KMS-11 (cell line): Measurements from ENCODE around the gene DLL4.

Source experiments
- H2AFZ ChIP-seq: fragments of 200-600 bp; sonication (generic); 2 replicates; pipeline ENCODE4 v1.6.1; 2016; ENCODE audit warnings: antibody characterized with exemption, mixed run types, low read depth
- H3K27ac ChIP-seq: fragments of 200-600 bp; sonication (generic); 2 replicates; pipeline ENCODE4 v1.6.1; 2016; ENCODE audit warnings: mild to moderate bottlenecking, mixed run types
- H3K27me3 ChIP-seq: fragments of 200-600 bp; sonication (generic); 2 replicates; pipeline ENCODE4 v1.6.1; 2017; ENCODE audit warnings: mild to moderate bottlenecking, low read depth, mixed run types, moderate library complexity; ENCODE audit not compliant: insufficient read depth
- H3K36me3 ChIP-seq: fragments of 200-600 bp; sonication (generic); 2 replicates; pipeline ENCODE4 v1.6.1; 2017; ENCODE audit warnings: mild to moderate bottlenecking, mixed run types; ENCODE audit not compliant: insufficient read depth
- H3K4me1 ChIP-seq: fragments of 200-600 bp; sonication (generic); 2 replicates; pipeline ENCODE4 v1.6.1; 2016; ENCODE audit warnings: mild to moderate bottlenecking, low read depth, mixed run types; ENCODE audit not compliant: poor library complexity, severe bottlenecking
- H3K4me2 ChIP-seq: fragments of 200-600 bp; sonication (generic); 2 replicates; pipeline ENCODE4 v1.7.0; 2016; ENCODE audit warnings: mild to moderate bottlenecking, mixed run types
- H3K4me3 ChIP-seq: fragments of 200-600 bp; sonication (generic); IDR thresholded peaks from 2 replicates; pipeline ENCODE4 v1.6.1; 2017; ENCODE audit warnings: low read depth, low read length, mixed read lengths; ENCODE audit not compliant: insufficient read depth
- H3K79me2 ChIP-seq: fragments of 200-600 bp; sonication (generic); 2 replicates; pipeline ENCODE4 v1.6.1; 2016; ENCODE audit warnings: low read depth, mixed run types; ENCODE audit not compliant: insufficient read depth
- H3K9ac ChIP-seq: fragments of 200-600 bp; sonication (generic); 2 replicates; pipeline ENCODE4 v1.6.1; 2016; ENCODE audit warnings: mild to moderate bottlenecking, mixed run types
- H4K20me1 ChIP-seq: fragments of 200-600 bp; sonication (generic); 2 replicates; pipeline ENCODE4 v1.6.1; 2016; ENCODE audit warnings: mild to moderate bottlenecking, mixed run types; ENCODE audit not compliant: insufficient read depth
- TF ChIP-seq, protein P1 (sequence below): fragments of 200-600 bp; sonication (generic); conservative IDR thresholded peaks from 2 replicates; pipeline ENCODE4 v1.6.1; 2017; ENCODE audit warnings: low read depth, mild to moderate bottlenecking, antibody characterized with exemption, low read length, moderate library complexity, mixed read lengths

Gene DLL4

DNA sequence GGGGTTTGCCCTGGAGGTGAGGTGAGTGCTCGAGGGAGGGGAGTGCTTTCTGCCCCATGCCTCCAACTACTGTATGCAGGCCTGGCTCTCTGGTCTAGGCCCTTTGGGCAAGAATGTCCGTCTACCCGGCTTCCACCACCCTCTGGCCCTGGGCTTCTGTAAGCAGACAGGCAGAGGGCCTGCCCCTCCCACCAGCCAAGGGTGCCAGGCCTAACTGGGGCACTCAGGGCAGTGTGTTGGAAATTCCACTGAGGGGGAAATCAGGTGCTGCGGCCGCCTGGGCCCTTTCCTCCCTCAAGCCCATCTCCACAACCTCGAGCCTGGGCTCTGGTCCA is 9.4 kb downstream of the DLL4 start:
- TF ChIP-seq, protein P1, sequence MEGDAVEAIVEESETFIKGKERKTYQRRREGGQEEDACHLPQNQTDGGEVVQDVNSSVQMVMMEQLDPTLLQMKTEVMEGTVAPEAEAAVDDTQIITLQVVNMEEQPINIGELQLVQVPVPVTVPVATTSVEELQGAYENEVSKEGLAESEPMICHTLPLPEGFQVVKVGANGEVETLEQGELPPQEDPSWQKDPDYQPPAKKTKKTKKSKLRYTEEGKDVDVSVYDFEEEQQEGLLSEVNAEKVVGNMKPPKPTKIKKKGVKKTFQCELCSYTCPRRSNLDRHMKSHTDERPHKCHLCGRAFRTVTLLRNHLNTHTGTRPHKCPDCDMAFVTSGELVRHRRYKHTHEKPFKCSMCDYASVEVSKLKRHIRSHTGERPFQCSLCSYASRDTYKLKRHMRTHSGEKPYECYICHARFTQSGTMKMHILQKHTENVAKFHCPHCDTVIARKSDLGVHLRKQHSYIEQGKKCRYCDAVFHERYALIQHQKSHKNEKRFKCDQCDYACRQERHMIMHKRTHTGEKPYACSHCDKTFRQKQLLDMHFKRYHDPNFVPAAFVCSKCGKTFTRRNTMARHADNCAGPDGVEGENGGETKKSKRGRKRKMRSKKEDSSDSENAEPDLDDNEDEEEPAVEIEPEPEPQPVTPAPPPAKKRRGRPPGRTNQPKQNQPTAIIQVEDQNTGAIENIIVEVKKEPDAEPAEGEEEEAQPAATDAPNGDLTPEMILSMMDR = no peak; the same call in 1 of the 2 replicates
- Histone ChIP-seq H3K9ac (no peak overlapping the region), H3K4me2 (no peak overlapping the region), H3K27me3 (no peaks in the 10 kb centered on the region), H3K79me2 (no peaks in the 10 kb centered on the region), H3K36me3 (no peaks in the 10 kb centered on the region), H3K27ac (no peak overlapping the region), H3K4me3 (no peak overlapping the region), H2AFZ (no peak overlapping the region), H4K20me1 (no peaks in the 10 kb centered on the region), H3K4me1 (peaks cover 24% of the 10 kb centered on the region)

DNA sequence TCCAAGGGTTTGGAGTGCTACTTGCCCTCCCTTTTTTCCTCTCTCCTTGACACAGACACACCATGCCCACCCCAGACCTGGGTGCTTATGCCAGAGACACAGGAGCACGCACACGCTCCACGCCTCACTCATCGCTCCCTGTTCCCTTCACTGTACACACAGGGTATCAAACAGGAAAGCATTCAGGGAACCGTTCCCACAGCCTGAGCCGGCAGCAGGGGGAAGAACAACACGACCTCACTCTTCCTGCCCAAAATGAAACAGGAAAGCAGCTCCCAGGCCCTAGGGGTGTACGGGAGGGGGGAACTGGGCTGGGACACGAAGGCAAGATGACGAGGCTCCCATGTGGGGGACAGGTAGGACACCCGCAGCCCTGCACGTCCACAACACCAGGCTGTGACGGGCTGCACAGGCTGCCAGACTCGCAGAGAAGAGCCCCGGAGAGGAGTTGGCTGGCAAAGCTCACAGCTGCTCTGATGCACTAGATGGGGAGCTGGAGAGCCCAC is 11.2 kb downstream of the DLL4 start:
- TF ChIP-seq, protein P1 = no peak
- Histone ChIP-seq H4K20me1 (no peaks in the 10 kb centered on the region), H3K27ac (no peak overlapping the region), H3K27me3 (no peaks in the 10 kb centered on the region), H3K79me2 (no peaks in the 10 kb centered on the region), H3K36me3 (no peaks in the 10 kb centered on the region), H2AFZ (no peak overlapping the region), H3K9ac (no peak overlapping the region), H3K4me3 (no peak overlapping the region), H3K4me1 (peaks cover 24% of the 10 kb centered on the region), H3K4me2 (no peak overlapping the region)

DNA sequence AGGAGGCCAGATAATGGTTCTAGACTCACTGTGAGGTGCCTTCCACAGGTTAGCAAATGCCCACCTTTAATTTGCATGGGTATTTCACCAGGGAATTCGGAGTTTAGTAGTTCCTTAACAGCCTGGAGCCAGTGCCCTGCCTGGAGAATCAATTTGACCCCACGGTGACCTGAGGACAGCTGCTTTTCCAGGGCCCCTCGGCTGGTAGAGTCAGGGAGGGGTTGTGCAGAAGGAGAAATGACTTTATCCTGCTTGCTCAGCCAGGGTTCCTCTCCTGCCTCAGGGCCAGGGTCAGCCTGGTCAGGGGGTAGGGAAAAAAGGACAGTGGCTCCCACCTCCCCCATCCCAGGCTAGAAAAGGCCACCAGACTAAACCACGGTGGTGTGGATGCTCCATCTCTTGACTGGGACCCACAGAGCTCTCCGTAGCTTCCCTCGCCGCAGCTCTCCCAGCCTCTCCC is 12.0 kb downstream of the DLL4 start:
- H3K4me2 ChIP-seq = peak overlapping the region; percentile 45; the same call in 1 of the 2 replicates
- H3K36me3 ChIP-seq = no peaks in the 10 kb centered on the region
- H3K4me1 ChIP-seq = peaks cover 28% of the 10 kb centered on the region
- no peak overlapping the region for H3K27ac ChIP-seq
- no peak overlapping the region for H3K4me3 ChIP-seq
- H4K20me1 ChIP-seq = no peaks in the 10 kb centered on the region
- TF ChIP-seq, protein P1 = no peak
- H3K9ac ChIP-seq = peak overlapping the region; percentile 53; the same call in 1 of the 2 replicates
- peak overlapping the region; percentile 69 for H2AFZ ChIP-seq
- no peaks in the 10 kb centered on the region for H3K27me3 ChIP-seq
- no peaks in the 10 kb centered on the region for H3K79me2 ChIP-seq

GRCh38 chr15:40941528-40942336 is 12.6 kb downstream of the DLL4 start:
- Histone ChIP-seq H3K4me2 (peak overlapping the region; percentile 90), H3K9ac (peak overlapping the region; percentile 56; the same call in 1 of the 2 replicates), H3K36me3 (no peaks in the 10 kb centered on the region), H3K27ac (no peak overlapping the region), H3K4me3 (no peak overlapping the region), H2AFZ (peak overlapping the region; percentile 98), H4K20me1 (no peaks in the 10 kb centered on the region), H3K4me1 (peaks cover 30% of the 10 kb centered on the region), H3K27me3 (no peaks in the 10 kb centered on the region), H3K79me2 (no peaks in the 10 kb centered on the region)
- TF ChIP-seq, protein P1 = 0 out of 2 replicates have a peak, but pooled peaks have one; percentile 38
